ENCODE measurements around the gene B3GNT3. TPM values are rescaled to one million over a fixed set of nuclear protein-coding genes. Genes with fewer than 3 reads are reported as not detected.
A peak's percentile ranks its signal among the peaks of the same experiment; 100 is the strongest.

B3GNT3 gene
- total and polyA plus RNA-seq, 2 of the 4 experiments (the other 2 are of a cell fraction): not detected

GRCh38 chr19:17766543-17767131 is 28.3 kb upstream of the B3GNT3 start:
- Histone ChIP-seq H3K27me3 (ENCODE audit: control insufficient read depth, insufficient read depth, low read length) (peaks cover 3% of the 10 kb centered on the region; the same call in 1 of the 2 replicates), H4K8ac (ENCODE audit: low read depth in 2 of 2, low read length in 2 of 2) (0 out of 4 replicates have a peak overlapping the region, but pooled peaks of 1 of the 2 experiments have one; percentile 58), H3K27ac (ENCODE audit: insufficient read depth, low read length) (no peak overlapping the region), H3K9me1 (ENCODE audit: insufficient read depth, low read length) (no peaks in the 10 kb centered on the region), H3K36me3 (ENCODE audit: control insufficient read depth, insufficient read depth, low read length) (no peaks in the 10 kb centered on the region), H4K5ac (ENCODE audit: low read depth, low read length) (no peak overlapping the region), H2AFZ (replicated peaks; ENCODE audit: low read length, poor library complexity) (peak overlapping the region; percentile 93), H3K56ac (ENCODE audit: extremely low read depth, insufficient read depth, low read length) (no peak overlapping the region), H3K79me1 (ENCODE audit: low read depth in 1 of 2, low read length in 2 of 2) (no peaks in the 10 kb centered on the region), H3K18ac (ENCODE audit: low read depth, low read length) (no peak overlapping the region), H4K91ac (ENCODE audit: insufficient read depth, low read depth, low read length) (no peak overlapping the region), H3K4ac (ENCODE audit: low read depth, low read length) (no peak overlapping the region), H3K4me3 (ENCODE audit: insufficient read depth, low read depth, low read length) (no peak overlapping the region), H2AK5ac (ENCODE audit: low read depth, low read length) (no peak overlapping the region), H3K4me2 (ENCODE audit: low read depth, low read length) (peak overlapping the region; percentile 71), H2AK9ac (replicated peaks; ENCODE audit: low read depth, low read length, poor library complexity) (peak overlapping the region; percentile 89), H2BK5ac (ENCODE audit: low read depth, low read length, poor library complexity, severe bottlenecking) (no peak overlapping the region), H3K23ac (ENCODE audit: low read depth, low read length) (peak overlapping the region; percentile 78; the same call in 1 of the 2 replicates), H3K9me3 (ENCODE audit: control insufficient read depth, insufficient read depth, low read length) (no peaks in the 10 kb centered on the region), H2BK120ac (ENCODE audit: low read depth, low read length) (no peak overlapping the region), H2BK20ac (ENCODE audit: low read depth, low read length) (no peak overlapping the region), H3K14ac (replicated peaks; ENCODE audit: low read depth, low read length) (no peak overlapping the region), H2BK15ac (ENCODE audit: low read depth, low read length) (no peak overlapping the region), H4K20me1 (ENCODE audit: insufficient read depth, low read length) (no peaks in the 10 kb centered on the region), H3K9ac (ENCODE audit: low read depth, low read length) (0 out of 2 replicates have a peak overlapping the region, but pooled peaks have one; percentile 31), H3K4me1 (ENCODE audit: control insufficient read depth, insufficient read depth, low read length) (no peaks in the 10 kb centered on the region)
- POLR2A ChIA-PET (ENCODE audit: unreplicated experiment): no interaction called here
- dilution Hi-C loops (cut with HindIII; ENCODE audit: low sequenced_read_pairs, unreplicated experiment) (no loop called here), intact Hi-C loops (cut with micrococcal nuclease) (loop anchor here (1.0 to 10.0 kb wide), 3 partner anchors 62 to 312 kb away; no protein-coding TSS in a partner anchor), in situ Hi-C loops (cut with MboI; ENCODE audit: low sequenced_read_pairs) (no loop called here)
- 5% methylated on average over 11 of the region's 29 CpGs; no CpG with 5 or more reads in 1 of the 2 experiments for WGBS, 2 experiments (ENCODE audit: extremely low coverage in 2 of 2, insufficient read length in 1 of 2)
- peak; percentile 77 for DNase-seq
- BruUV-seq (replicated peaks): no TSS peak
- peak; percentile 97 for ATAC-seq (ENCODE audit: low read depth)
- CTCF ChIA-PET: interaction anchor here (0.5 to 1.7 kb wide), 18 partner anchors 10 to 917 kb away, joined by 3 to 7 read pairs (median 3); partner anchors contain the start of gene PGLS
- TF ChIP-seq RCOR1 (IDR thresholded peaks at IDR 0.05; ENCODE audit: insufficient replicate concordance, low read length) (no peak), NFE2L2 (IDR thresholded peaks at IDR 0.05; ENCODE audit: low read depth, low read length) (no peak), MXI1 (IDR thresholded peaks at IDR 0.05; ENCODE audit: borderline replicate concordance, low read depth, low read length) (no peak), POLR2A (IDR thresholded peaks at IDR 0.05; ENCODE audit: low read depth, low read length) (no peak), RFX5 (IDR thresholded peaks at IDR 0.05; ENCODE audit: low read depth, low read length) (no peak), CHD1 (IDR thresholded peaks at IDR 0.05; ENCODE audit: low read depth, low read length) (no peak), FOS (IDR thresholded peaks at IDR 0.05; ENCODE audit: low read depth, low read length) (no peak), SMC3 (IDR thresholded peaks at IDR 0.05; ENCODE audit: low read depth, low read length) (peak; percentile 69), USF2 (IDR thresholded peaks at IDR 0.05; ENCODE audit: low read depth, low read length) (no peak), CTCF (conservative IDR thresholded peaks at IDR 0.05; ENCODE audit: low read depth, low read length) (peak; percentile 81), MAZ (IDR thresholded peaks at IDR 0.05; ENCODE audit: borderline replicate concordance, low read depth, low read length) (no peak), BHLHE40 (IDR thresholded peaks at IDR 0.05; ENCODE audit: low read depth, low read length) (no peak), MAFK (IDR thresholded peaks at IDR 0.05; ENCODE audit: low read depth, low read length) (no peak), RAD21 (IDR thresholded peaks at IDR 0.05; ENCODE audit: low read length) (peak; percentile 89), CEBPB (IDR thresholded peaks at IDR 0.05; ENCODE audit: low read depth, low read length) (no peak)
